Hematopoietic multipotent progenitor cell treated with erythropoietin and hydrocortisone succinate and interleukin-3 and kit ligand, for 17 days (in vitro differentiated cells): ENCODE data around the gene FGD4.

Experiments used
- DNase-seq: peaks from one replicate; pipeline ENCODE4 v3.0.0-alpha.2; 2015; ENCODE audit warnings: low spot score

The FGD4 gene

GRCh38 chr12:32681272-32681671, 281.9 kb downstream of the FGD4 start:
- DNase-seq = no peak

- DNase-seq = no peak
These were observed 287.0 kb downstream of the FGD4 start for GRCh38 chr12:32686340-32686739.

- DNase-seq = no peak
These were observed 289.4 kb downstream of the FGD4 start for GRCh38 chr12:32688786-32689185.

DNA sequence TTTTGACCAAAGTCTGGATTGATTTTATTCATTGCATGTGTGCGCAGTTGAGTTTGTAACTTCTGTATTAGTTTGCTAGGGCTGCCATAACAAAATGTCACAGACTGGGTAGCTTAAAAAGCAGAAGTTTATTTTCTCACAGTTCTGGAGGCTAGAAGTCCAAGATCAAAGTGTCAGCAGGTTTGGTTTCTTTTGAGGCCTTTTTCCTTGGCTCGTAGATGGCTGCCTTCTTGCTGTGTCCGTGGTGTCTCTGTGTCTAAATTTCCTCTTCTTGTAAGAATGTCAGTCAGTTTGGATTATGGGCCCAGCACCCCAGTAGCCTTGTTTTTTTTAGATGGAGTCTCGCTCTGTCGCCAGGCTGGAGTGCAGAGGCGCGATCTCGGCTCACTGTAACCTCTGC, 291.6 kb downstream of the FGD4 start:
- no peak for DNase-seq

GRCh38 chr12:32692358-32692757, 293.0 kb downstream of the FGD4 start:
- DNase-seq = no peak

DNA sequence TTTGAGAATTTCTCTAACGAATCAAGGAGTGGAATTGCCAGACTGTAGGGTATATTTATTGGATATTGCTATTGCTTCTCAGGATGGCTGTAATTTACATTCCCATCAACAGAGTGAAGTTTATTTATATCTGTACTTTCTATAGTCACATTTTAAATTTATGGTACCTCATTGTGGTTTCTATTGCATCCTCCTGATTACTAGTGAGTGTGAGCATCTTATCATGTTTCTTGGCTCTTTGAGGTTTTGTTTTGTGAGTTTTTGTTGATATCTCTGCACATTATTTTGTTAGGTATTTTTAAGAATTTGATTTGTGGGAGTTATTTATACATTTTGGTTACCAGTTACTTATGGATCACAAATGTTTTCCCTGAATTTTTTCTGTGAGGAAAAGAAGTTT, 293.7 kb downstream of the FGD4 start:
- DNase-seq = no peak
